Skin epidermis (tissue), 12 donors: Measurements from ENCODE around the gene RINT1.

Experiments
- H3K27ac ChIP-seq, 21 experiments: fragments of 200-600 bp; sonication (generic) in 11 of 21; one replicate each; pipeline ENCODE4 v1.5.0; 2020; ENCODE audit warnings: mild to moderate bottlenecking in 3 of 21, inconsistent platforms in 2 of 21, moderate library complexity in 2 of 21
- H3K4me3 ChIP-seq, 7 experiments: fragments of 200-600 bp; sonication (generic) in 2 of 7; one replicate each; pipeline ENCODE4 v1.5.0; 2020; ENCODE audit warnings: inconsistent platforms in 2 of 7, mild to moderate bottlenecking in 2 of 7, moderate library complexity in 1 of 7

The RINT1 gene

GRCh38 chr7:105530126-105530525 lies 1.9 kb upstream of the RINT1 start:
- H3K27ac ChIP-seq = no peak overlapping the region

GRCh38 chr7:105530546-105530945 lies 1.5 kb upstream of the RINT1 start:
- Histone ChIP-seq H3K27ac (no peak overlapping the region), H3K4me3 (no peak overlapping the region)

More at GRCh38 chr7:105530126-105530525, 1.9 kb upstream of the RINT1 start:
- H3K4me3 ChIP-seq = no peak overlapping the region

GRCh38 chr7:105532709-105533460 lies 884 bp downstream of the RINT1 start:
- peak overlapping the region; percentile 54 to 98 (median 68) for H3K4me3 ChIP-seq
- H3K27ac ChIP-seq = peak overlapping the region; percentile 65 to 96 (median 91)

- H3K27ac ChIP-seq = no peak overlapping the region
- no peak overlapping the region for H3K4me3 ChIP-seq
These were observed 6.3 kb downstream of the RINT1 start for GRCh38 chr7:105538339-105538738.

- no peak overlapping the region for H3K27ac ChIP-seq
- no peak overlapping the region for H3K4me3 ChIP-seq
These were observed 27.9 kb downstream of the RINT1 start for GRCh38 chr7:105559926-105560325.

- H3K27ac ChIP-seq = no peak overlapping the region
These were observed 33.2 kb downstream of the RINT1 start for GRCh38 chr7:105565190-105565589.

GRCh38 chr7:105567024-105567423 lies 35.0 kb downstream of the RINT1 start:
- Histone ChIP-seq H3K4me3 (no peak overlapping the region), H3K27ac (no peak overlapping the region)

More at GRCh38 chr7:105565190-105565589, 33.2 kb downstream of the RINT1 start:
- no peak overlapping the region for H3K4me3 ChIP-seq

- Histone ChIP-seq H3K4me3 (no peak overlapping the region), H3K27ac (no peak overlapping the region)
These were observed 35.8 kb downstream of the RINT1 start for GRCh38 chr7:105567821-105568220.

- Histone ChIP-seq H3K27ac (no peak overlapping the region), H3K4me3 (no peak overlapping the region)
These were observed 39.9 kb downstream of the RINT1 start for GRCh38 chr7:105571891-105572290.

- H3K27ac ChIP-seq = no peak overlapping the region
- H3K4me3 ChIP-seq = no peak overlapping the region
These were observed 45.2 kb downstream of the RINT1 start for GRCh38 chr7:105577251-105577650.

GRCh38 chr7:105578496-105578895 lies 46.5 kb downstream of the RINT1 start:
- Histone ChIP-seq H3K27ac (no peak overlapping the region), H3K4me3 (no peak overlapping the region)

GRCh38 chr7:105580022-105580740 lies 48.2 kb downstream of the RINT1 start:
- no peak overlapping the region for H3K27ac ChIP-seq
- no peak overlapping the region for H3K4me3 ChIP-seq

- Histone ChIP-seq H3K27ac (no peak within 1 kb of the TSS), H3K4me3 (peak within 1 kb of the TSS in 5 of 7 experiments; percentile 0 to 23 (median 10))
These were observed 49.2 kb downstream of the RINT1 start, which contains the start of gene EFCAB10 for GRCh38 chr7:105581066-105581811. Gene EFCAB10, minus strand, starts transcription at chr7:105581493. Its CDS starts 30 bp downstream, at chr7:105581463.

- Histone ChIP-seq H3K4me3 (no peak overlapping the region), H3K27ac (no peak overlapping the region)
These were observed 51.1 kb downstream of the RINT1 start for GRCh38 chr7:105583061-105583460.

GRCh38 chr7:105584165-105584564 lies 52.2 kb downstream of the RINT1 start:
- H3K27ac ChIP-seq = no peak overlapping the region
- H3K4me3 ChIP-seq = no peak overlapping the region

GRCh38 chr7:105585850-105586500 lies 54.0 kb downstream of the RINT1 start:
- H3K4me3 ChIP-seq = no peak overlapping the region
- no peak overlapping the region for H3K27ac ChIP-seq

GRCh38 chr7:105587909-105588635 lies 56.1 kb downstream of the RINT1 start:
- H3K4me3 ChIP-seq = no peak overlapping the region
- H3K27ac ChIP-seq = no peak overlapping the region

GRCh38 chr7:105589356-105590077 lies 57.5 kb downstream of the RINT1 start:
- no peak overlapping the region for H3K4me3 ChIP-seq
- H3K27ac ChIP-seq = no peak overlapping the region

- no peak overlapping the region for H3K27ac ChIP-seq
These were observed 58.8 kb downstream of the RINT1 start for GRCh38 chr7:105590793-105591192.

More at GRCh38 chr7:105590793-105591192, 58.8 kb downstream of the RINT1 start:
- H3K4me3 ChIP-seq = no peak overlapping the region
